Testis (tissue), 3 donors: ENCODE measurements around the gene OR52H1. TPM values are rescaled to one million over a fixed set of nuclear protein-coding genes. Genes with fewer than 3 reads are reported as not detected.

Source experiments
- DNase-seq: peaks from one replicate; pipeline ENCODE4 v3.0.0-alpha.2; 2019
- H3K27ac ChIP-seq, 2 donors: fragments of 200-600 bp; sonication (generic); one replicate each; pipeline ENCODE4 v1.5.1; 2019
- H3K27me3 ChIP-seq: fragments of 200-600 bp; sonication (generic); one replicate; pipeline ENCODE4 v1.5.1; 2019
- H3K36me3 ChIP-seq: fragments of 200-600 bp; sonication (generic); one replicate; pipeline ENCODE4 v1.5.1; 2017; ENCODE audit warnings: low read depth; ENCODE audit errors: missing control alignments
- H3K4me1 ChIP-seq: fragments of 200-600 bp; sonication (generic); one replicate; pipeline ENCODE4 v1.5.1; 2019
- H3K4me3 ChIP-seq, 2 donors: fragments of 200-600 bp; sonication (generic); one replicate each; pipeline ENCODE4 v1.5.1; 2017 to 2019
- H3K9me3 ChIP-seq: fragments of 200-600 bp; sonication (generic); one replicate; pipeline ENCODE4 v1.5.1; 2017
- CTCF ChIP-seq, 3 experiments: fragments of 450-650 bp in 2 of 3; fragments of 200-600 bp in 1 of 3; sonication (generic) in 1 of 3; IDR thresholded peaks; one replicate each; pipeline ENCODE4 v1.5.1; 2016 to 2019; ENCODE audit warnings: antibody characterized with exemption in 3 of 3, mild to moderate bottlenecking in 2 of 3, moderate library complexity in 1 of 3
- POLR2A ChIP-seq: fragments of 450-650 bp; IDR thresholded peaks from one replicate; pipeline ENCODE4 v1.6.1; 2017; ENCODE audit warnings: antibody characterized with exemption, mild to moderate bottlenecking, moderate library complexity
- WGBS, 2 donors: methylation state at CpG; one replicate each; pipeline ENCODE4 v1.1.5; 2018; 5-methylcytosine and 5-hydroxymethylcytosine counted together
- intact Hi-C: fragments of 100-400 bp; cut with DNase I; formaldehyde crosslinking; loops from one replicate; pipeline ENCODE4 v1.15.1; 2023; ENCODE audit warnings: low total_unique reads
- polyA plus RNA-seq: library from polyadenylated mRNA; stranded (reverse); fragments of 350-450 nt; fragmentation: Illumina TruSeq; extraction: RNeasy Lipid Tissue Mini Kit (QIAGEN cat#74804); gene quantifications from one replicate; pipeline ENCODE4 v1.2.3, GENCODE V29; 2014; ENCODE audit warnings: low read depth, low replicate concordance; ENCODE audit not compliant: insufficient read depth
- total RNA-seq, 2 donors: library from RNA; depleted of rRNA; stranded (reverse); fragments of >200 nt; gene quantifications; one replicate each; pipeline ENCODE4 v1.2.3, GENCODE V29; 2016

OR52H1 gene
- total and polyA plus RNA-seq, 3 donors from 2014 or later: 1.4 to 1.9 TPM; not detected in 1

- Histone ChIP-seq H3K27me3 (no peaks in the 10 kb centered on the region), H3K4me1 (no peaks in the 10 kb centered on the region), H3K27ac (no peak overlapping the region), H3K4me3 (no peak overlapping the region), H3K9me3 (no peaks in the 10 kb centered on the region), H3K36me3 (no peaks in the 10 kb centered on the region)
- TF ChIP-seq CTCF (IDR thresholded peaks at IDR 0.05): no peak
- TF ChIP-seq POLR2A: no peak
- 61 to 68% methylated on average over 4 of the region's 4 CpGs for WGBS, 2 donors
- intact Hi-C loops: no loop called here
- no peak for DNase-seq
Measured at GRCh38 chr11:5575152-5575551, 26.8 kb upstream of the OR52H1 start.

GRCh38 chr11:5574654-5575053, 26.3 kb upstream of the OR52H1 start:
- H3K9me3 ChIP-seq: no peaks in the 10 kb centered on the region
- DNase-seq: no peak
- WGBS, 2 donors: 58 to 60% methylated on average over 2 of the region's 2 CpGs
- intact Hi-C loops: no loop called here
- H3K27ac ChIP-seq: no peak overlapping the region
- no peak overlapping the region for H3K4me3 ChIP-seq
- no peaks in the 10 kb centered on the region for H3K27me3 ChIP-seq
- TF ChIP-seq POLR2A (no peak), CTCF (IDR thresholded peaks at IDR 0.05) (no peak)
- H3K4me1 ChIP-seq: no peaks in the 10 kb centered on the region
- no peaks in the 10 kb centered on the region for H3K36me3 ChIP-seq

- no peak overlapping the region for H3K4me3 ChIP-seq
- 84 to 94% methylated on average over 1 of the region's 1 CpG for WGBS, 2 donors
- no peaks in the 10 kb centered on the region for H3K27me3 ChIP-seq
- no peaks in the 10 kb centered on the region for H3K36me3 ChIP-seq
- no peak for TF ChIP-seq POLR2A
- no peak for TF ChIP-seq CTCF (IDR thresholded peaks at IDR 0.05)
- intact Hi-C loops: no loop called here
- H3K4me1 ChIP-seq: no peaks in the 10 kb centered on the region
- DNase-seq: no peak
- no peak overlapping the region for H3K27ac ChIP-seq
- no peaks in the 10 kb centered on the region for H3K9me3 ChIP-seq
Measured at GRCh38 chr11:5564259-5565019, 16.1 kb upstream of the OR52H1 start.

- WGBS, 2 donors: 88 to 89% methylated on average over 3 of the region's 3 CpGs
- Histone ChIP-seq H3K9me3 (no peaks in the 10 kb centered on the region), H3K27ac (no peak overlapping the region), H3K4me3 (no peak overlapping the region), H3K36me3 (no peaks in the 10 kb centered on the region), H3K27me3 (no peaks in the 10 kb centered on the region), H3K4me1 (no peaks in the 10 kb centered on the region)
- TF ChIP-seq POLR2A: no peak
- TF ChIP-seq CTCF (IDR thresholded peaks at IDR 0.05): no peak
- no peak for DNase-seq
- intact Hi-C loops: no loop called here
Measured at GRCh38 chr11:5557751-5558150, 9.4 kb upstream of the OR52H1 start.
